Skeletal muscle tissue (tissue), 4 donors: ENCODE measurements around the gene SCYL1. TPM values are rescaled to one million over a fixed set of nuclear protein-coding genes. Genes with fewer than 3 reads are reported as not detected.
A peak's percentile ranks its signal among the peaks of the same experiment; 100 is the strongest.

Experiments
- H3K27ac ChIP-seq: one replicate; pipeline ENCODE4 v1.7.0; 2013; ENCODE audit warnings: mild to moderate bottlenecking, low read depth, low read length, inconsistent platforms
- H3K27me3 ChIP-seq, 3 donors: one replicate each; pipeline ENCODE4 v1.7.0; 2013; ENCODE audit warnings: low read length in 3 of 3; ENCODE audit not compliant: control insufficient read depth in 3 of 3, insufficient read depth in 3 of 3
- H3K36me3 ChIP-seq, 3 donors: one replicate each; pipeline ENCODE4 v1.7.0; 2013; ENCODE audit warnings: low read length in 3 of 3; ENCODE audit not compliant: control insufficient read depth in 3 of 3, insufficient read depth in 3 of 3
- H3K4me1 ChIP-seq, 3 donors: one replicate each; pipeline ENCODE4 v1.7.0; 2013; ENCODE audit warnings: low read length in 3 of 3, mild to moderate bottlenecking in 3 of 3; ENCODE audit not compliant: control insufficient read depth in 3 of 3, insufficient read depth in 3 of 3
- H3K4me3 ChIP-seq, 3 donors: one replicate each; pipeline ENCODE4 v1.7.0; 2013; ENCODE audit warnings: low read length in 3 of 3
- H3K9ac ChIP-seq, 3 donors: one replicate each; pipeline ENCODE4 v1.7.0; 2013; ENCODE audit warnings: low read length in 3 of 3, mild to moderate bottlenecking in 3 of 3, moderate library complexity in 2 of 3, low read depth in 1 of 3
- H3K9me3 ChIP-seq, 3 donors: one replicate each; pipeline ENCODE4 v1.7.0; 2013; ENCODE audit warnings: low read length in 3 of 3; ENCODE audit not compliant: control insufficient read depth in 3 of 3
- total RNA-seq: library from RNA; depleted of rRNA; stranded (reverse); fragments of >200 nt; gene quantifications from one replicate; pipeline ENCODE4 v1.2.3, GENCODE V29; 2014
- donor health status: Osteomylitis.

SCYL1 gene
- total RNA-seq, 1 donor from 2014 or later = 36.0 TPM

DNA sequence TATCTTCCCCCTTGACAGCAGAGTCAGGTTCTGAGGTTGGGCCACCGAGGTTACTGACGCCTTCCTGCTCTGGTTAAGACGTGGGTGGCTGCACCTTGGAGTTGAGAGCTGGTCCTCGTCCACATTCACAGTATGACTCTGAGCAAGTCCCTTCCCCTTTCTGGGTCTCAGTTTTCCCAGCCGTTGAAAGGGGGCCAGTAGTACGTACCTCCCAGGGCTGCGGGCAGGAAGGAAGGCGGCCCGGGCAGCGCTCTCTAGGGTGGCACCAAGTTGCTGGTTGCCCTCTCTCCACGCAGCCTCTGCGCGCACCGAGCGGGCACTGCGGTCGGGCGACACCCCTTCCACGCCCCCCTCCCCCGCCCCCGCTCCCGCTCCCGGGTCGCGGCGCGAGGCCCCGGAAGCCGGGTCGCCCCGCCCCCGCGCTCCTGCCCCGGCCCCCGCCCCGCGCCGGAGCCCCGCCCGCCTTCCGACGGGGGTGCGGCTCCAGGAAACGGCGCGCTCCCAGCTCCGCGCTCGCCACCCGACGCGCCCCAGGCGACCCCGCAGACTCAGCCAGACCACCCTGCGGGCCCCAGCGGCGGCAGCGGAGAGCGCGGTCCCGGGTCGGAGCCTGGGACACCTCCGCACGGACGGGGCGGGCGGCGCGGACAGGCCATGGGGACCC, 50.8 kb downstream of the SCYL1 start, which contains the start of gene EHBP1L1:
Gene EHBP1L1, plus strand, starts transcription at position 486 of the 664 bp plus-strand sequence. CDS start 250 bp downstream, outside the sequence.
- Histone ChIP-seq H3K4me3 (peak within 1 kb of the TSS; percentile 80 to 90 (median 88)), H3K36me3 (peaks cover 25 to 30% (median 26%) of the 10 kb centered on the region in 3 donors), H3K9ac (peak within 1 kb of the TSS; percentile 99 to 100 (median 99)), H3K27ac (peak within 1 kb of the TSS; percentile 100), H3K27me3 (no peaks in the 10 kb centered on the region), H3K9me3 (no peaks in the 10 kb centered on the region), H3K4me1 (peaks cover 75 to 79% (median 77%) of the 10 kb centered on the region in 3 donors)

DNA sequence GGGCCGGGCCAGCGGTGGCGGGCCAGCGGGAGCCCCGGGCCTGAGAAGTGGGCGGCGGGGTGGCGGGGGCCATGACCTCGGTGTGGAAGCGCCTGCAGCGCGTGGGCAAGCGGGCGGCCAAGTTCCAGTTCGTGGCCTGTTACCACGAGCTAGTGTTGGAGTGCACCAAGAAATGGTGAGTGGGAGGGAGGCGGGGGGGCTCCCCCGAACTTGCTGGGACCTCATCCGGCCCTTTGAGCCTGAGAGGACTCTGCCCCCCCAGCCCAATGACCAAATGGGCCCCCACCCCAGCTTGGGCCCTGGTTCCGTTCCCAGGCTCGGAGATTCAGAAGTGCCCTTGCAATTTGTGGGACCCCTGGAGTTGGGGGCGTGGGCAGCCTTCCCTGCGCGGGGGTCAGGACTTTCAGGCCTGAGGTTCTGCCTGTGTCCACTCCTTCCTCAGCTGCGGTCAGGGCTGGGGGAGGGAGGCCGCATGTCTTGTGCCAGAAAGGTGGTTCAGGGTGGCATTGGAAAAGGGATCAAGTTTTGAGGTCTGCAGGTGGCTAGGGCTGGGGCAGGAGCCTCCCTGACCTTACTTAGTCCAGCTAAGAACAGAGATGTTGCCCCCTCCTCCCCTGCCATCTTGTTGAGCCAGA, 51.5 kb downstream of the SCYL1 start:
- H3K4me1 ChIP-seq = peaks cover 69 to 77% (median 77%) of the 10 kb centered on the region in 3 donors
- H3K9ac ChIP-seq = peak overlapping the region; percentile 99 to 100 (median 99)
- H3K27me3 ChIP-seq = no peaks in the 10 kb centered on the region
- peak overlapping the region; percentile 100 for H3K27ac ChIP-seq
- H3K36me3 ChIP-seq = peaks cover 31 to 36% (median 32%) of the 10 kb centered on the region in 3 donors
- H3K9me3 ChIP-seq = no peaks in the 10 kb centered on the region
- peak overlapping the region; percentile 80 to 90 (median 88) for H3K4me3 ChIP-seq

DNA sequence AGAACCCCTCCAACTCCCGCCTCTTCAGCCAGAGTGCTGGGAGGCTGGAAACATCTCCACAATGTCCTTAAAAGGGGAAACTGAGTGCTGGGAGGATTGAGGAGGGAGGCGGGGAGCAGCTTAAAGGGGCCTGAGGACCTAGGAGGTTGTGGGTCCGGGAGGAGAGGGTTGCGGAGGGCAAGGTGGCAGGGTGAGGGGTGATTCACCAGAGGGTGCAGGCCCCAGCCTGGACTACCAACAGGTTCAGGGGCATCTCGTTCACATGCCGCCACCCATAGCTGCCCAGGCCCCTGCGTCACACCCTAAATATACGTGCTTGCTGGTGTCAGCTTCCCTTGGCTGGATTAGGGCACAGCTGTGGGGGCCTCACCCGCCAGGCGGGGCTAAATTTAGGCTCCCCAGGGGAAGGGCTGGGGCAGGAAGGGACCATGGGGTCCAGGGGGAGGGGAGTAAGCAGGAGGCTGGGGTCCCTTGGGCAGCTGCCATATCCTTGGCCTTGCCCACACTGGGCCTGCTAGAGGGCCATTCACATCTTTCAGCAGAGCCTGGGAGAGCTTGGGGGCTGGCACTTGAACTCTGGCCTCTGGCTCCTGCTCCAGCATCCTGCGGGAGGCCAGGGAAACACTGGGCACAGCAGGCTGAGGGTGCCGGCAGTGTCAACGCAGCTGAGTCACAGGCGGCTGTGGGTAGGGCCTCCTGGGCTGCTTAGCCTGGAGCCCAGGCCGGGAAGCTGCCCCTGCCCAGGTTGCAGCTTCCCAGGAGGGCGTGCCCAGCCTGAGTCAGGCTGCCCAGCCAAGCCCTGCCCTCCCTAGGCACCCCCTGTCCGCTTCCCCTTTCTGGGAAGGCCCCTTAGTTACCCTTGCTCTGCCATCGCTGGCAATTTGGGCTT, 52.2 kb downstream of the SCYL1 start:
- H3K36me3 ChIP-seq = peaks cover 38 to 44% (median 39%) of the 10 kb centered on the region in 3 donors
- no peaks in the 10 kb centered on the region for H3K9me3 ChIP-seq
- H3K27ac ChIP-seq = peak overlapping the region; percentile 100
- no peaks in the 10 kb centered on the region for H3K27me3 ChIP-seq
- H3K4me1 ChIP-seq = peaks cover 61 to 77% (median 76%) of the 10 kb centered on the region in 3 donors
- peak overlapping the region; percentile 99 to 100 (median 99) for H3K9ac ChIP-seq
- peak overlapping the region; percentile 80 to 90 (median 88) for H3K4me3 ChIP-seq

DNA sequence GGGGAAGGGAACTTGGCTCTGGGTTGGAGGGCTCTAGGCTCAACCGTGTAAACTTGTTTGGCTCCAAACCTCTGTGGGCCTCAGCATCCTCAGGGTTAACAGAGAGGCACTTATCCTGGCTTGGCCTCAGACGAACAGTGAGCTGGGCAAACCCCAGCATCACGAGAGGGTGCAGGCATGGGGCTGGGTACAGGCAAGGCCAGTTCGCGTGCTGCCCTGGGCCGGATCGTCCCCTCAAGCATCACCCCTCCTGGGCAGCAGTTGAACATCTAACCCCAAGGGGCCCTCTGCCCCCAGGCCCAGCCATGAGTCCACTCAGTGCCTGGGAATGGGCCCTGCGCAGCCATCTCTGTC, 52.9 kb downstream of the SCYL1 start:
- Histone ChIP-seq H3K27ac (peak overlapping the region; percentile 100), H3K36me3 (peaks cover 43 to 50% (median 45%) of the 10 kb centered on the region in 3 donors), H3K9ac (peak overlapping the region; percentile 99 to 100 (median 99)), H3K4me1 (peaks cover 61 to 83% (median 77%) of the 10 kb centered on the region in 3 donors), H3K27me3 (no peaks in the 10 kb centered on the region), H3K9me3 (no peaks in the 10 kb centered on the region), H3K4me3 (peak overlapping the region; percentile 80 to 90 (median 88))

DNA sequence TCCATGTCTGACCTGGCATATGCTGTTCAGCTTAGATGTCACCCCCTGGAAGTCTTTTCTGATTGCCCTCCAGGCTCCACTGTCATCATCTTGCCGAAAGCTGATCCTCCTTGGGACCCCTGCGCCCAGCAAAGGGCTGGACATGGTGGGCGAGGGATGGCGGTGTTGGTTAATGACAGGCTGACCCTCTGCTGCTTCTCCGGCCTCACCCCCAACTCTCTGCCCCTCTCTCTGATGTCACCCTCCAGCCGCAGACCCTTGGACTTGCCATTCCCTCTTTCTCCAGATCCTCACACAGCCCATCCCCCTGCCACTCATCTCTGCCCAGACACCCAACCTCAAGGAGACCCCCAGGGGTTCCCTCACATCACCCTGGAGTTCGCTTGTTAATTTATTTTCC, 53.3 kb downstream of the SCYL1 start:
- peaks cover 47 to 52% (median 48%) of the 10 kb centered on the region in 3 donors for H3K36me3 ChIP-seq
- H3K4me1 ChIP-seq = peaks cover 57 to 84% (median 76%) of the 10 kb centered on the region in 3 donors
- H3K9me3 ChIP-seq = no peaks in the 10 kb centered on the region
- H3K27ac ChIP-seq = peak overlapping the region; percentile 100
- H3K4me3 ChIP-seq = peak overlapping the region; percentile 80 to 90 (median 88)
- no peaks in the 10 kb centered on the region for H3K27me3 ChIP-seq
- peak overlapping the region; percentile 99 to 100 (median 99) for H3K9ac ChIP-seq

DNA sequence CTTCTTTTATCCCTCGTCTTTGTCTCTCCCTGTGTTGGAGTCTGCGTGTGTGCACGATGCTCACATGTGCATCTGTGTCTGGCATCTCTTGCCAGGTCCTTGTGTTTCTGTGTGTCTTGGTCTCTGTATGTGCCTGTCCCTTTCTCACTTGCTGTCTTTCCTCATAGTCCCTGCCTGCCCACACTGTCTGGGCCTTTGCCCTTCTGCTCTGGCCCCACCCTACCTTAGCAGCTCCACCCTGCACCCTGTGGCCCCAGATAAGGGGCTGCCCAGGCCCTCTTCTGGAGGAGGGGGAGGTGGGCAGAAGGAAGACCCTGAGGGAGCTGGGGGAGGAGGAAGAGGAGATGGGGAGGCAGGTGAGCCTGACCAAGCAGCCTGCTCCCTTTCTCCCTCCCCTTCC, 53.8 kb downstream of the SCYL1 start:
- H3K27me3 ChIP-seq = no peaks in the 10 kb centered on the region
- H3K4me3 ChIP-seq = peak overlapping the region; percentile 80 to 90 (median 88)
- peaks cover 48 to 53% (median 49%) of the 10 kb centered on the region in 3 donors for H3K36me3 ChIP-seq
- peaks cover 51 to 84% (median 73%) of the 10 kb centered on the region in 3 donors for H3K4me1 ChIP-seq
- peak overlapping the region; percentile 100 for H3K27ac ChIP-seq
- no peaks in the 10 kb centered on the region for H3K9me3 ChIP-seq
- H3K9ac ChIP-seq = peak overlapping the region; percentile 99 to 100 (median 99)

DNA sequence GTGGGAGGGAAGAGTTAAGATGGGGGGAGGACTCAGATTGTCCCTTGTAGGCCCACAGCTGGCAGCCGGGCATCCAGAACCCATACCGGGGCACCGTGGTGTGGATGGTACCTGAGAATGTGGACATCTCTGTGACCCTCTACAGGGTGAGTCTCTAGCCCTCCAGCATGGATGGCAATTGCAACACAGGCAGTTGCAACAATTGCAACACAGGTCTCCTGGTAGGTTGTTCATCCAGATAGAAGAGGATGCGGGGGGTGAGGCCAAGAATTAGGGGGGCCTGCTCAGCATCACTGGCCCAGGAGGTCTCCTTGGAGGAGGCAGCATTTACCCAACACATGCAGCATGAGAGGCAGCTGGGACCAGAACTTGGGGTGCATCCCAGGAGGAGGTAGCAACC, 54.4 kb downstream of the SCYL1 start:
- Histone ChIP-seq H3K4me3 (no peak overlapping the region), H3K27me3 (no peaks in the 10 kb centered on the region), H3K27ac (peak overlapping the region; percentile 100), H3K36me3 (peaks cover 51 to 59% (median 55%) of the 10 kb centered on the region in 3 donors), H3K9me3 (no peaks in the 10 kb centered on the region), H3K9ac (peak overlapping the region in 2 of 3 donors; percentile 28 to 99), H3K4me1 (peaks cover 47 to 86% (median 75%) of the 10 kb centered on the region in 3 donors)

DNA sequence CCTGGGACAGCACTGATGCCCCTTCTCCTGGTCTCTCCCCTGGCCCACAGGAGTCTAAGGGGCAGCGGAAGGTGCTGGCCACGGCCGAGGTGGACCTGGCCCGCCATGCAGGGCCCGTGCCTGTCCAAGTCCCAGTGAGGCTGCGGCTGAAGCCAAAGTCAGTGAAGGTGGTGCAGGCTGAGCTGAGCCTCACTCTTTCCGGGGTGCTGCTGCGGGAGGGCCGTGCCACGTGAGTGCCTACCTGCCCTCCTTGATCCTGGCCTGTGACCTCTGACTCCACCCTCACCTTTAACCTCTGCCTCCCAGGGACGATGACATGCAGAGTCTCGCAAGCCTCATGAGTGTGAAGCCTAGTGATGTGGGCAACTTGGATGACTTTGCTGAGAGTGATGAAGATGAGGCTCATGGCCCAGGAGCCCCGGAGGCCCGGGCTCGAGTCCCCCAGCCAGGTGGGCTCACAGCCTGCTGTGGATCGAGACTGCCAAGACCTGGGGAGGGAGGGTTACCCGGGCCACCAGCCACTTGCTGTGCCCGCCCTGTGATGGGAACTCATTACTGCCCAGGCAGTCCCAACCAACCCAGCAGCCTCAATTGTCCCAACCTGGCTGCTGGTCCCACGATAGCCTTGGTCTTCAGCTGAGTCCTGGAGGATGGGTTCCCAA, 55.3 kb downstream of the SCYL1 start:
- Histone ChIP-seq H3K4me3 (no peak overlapping the region), H3K9ac (peak overlapping the region in 2 of 3 donors; percentile 34 to 63), H3K36me3 (peaks cover 53 to 65% (median 60%) of the 10 kb centered on the region in 3 donors), H3K4me1 (peaks cover 41 to 87% (median 72%) of the 10 kb centered on the region in 3 donors), H3K27me3 (no peaks in the 10 kb centered on the region), H3K27ac (peak overlapping the region; percentile 76), H3K9me3 (no peaks in the 10 kb centered on the region)

DNA sequence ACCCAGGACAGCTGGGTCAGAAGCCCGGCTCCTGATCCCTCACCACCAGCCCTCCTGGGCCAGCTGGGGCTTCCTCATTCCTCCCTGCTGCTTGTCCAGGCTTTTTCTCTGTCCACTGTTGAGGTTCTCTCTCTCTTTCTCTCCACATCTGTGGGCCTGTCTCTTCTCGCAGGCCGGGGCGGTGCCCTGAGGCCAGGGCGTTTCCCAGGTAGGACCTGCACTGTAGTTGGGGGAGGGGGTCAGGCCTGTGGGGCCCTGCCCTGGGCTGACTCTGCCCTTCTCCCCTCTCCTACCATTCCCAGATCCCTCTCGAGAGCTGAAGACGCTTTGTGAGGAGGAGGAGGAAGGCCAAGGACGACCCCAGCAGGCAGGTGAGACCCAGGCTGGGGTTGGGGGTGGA, 55.9 kb downstream of the SCYL1 start:
- peaks cover 57 to 67% (median 64%) of the 10 kb centered on the region in 3 donors for H3K36me3 ChIP-seq
- peak overlapping the region in 2 of 3 donors; percentile 34 to 63 for H3K9ac ChIP-seq
- H3K4me1 ChIP-seq = peaks cover 39 to 87% (median 72%) of the 10 kb centered on the region in 3 donors
- H3K9me3 ChIP-seq = no peaks in the 10 kb centered on the region
- H3K27ac ChIP-seq = peak overlapping the region; percentile 76
- no peak overlapping the region for H3K4me3 ChIP-seq
- H3K27me3 ChIP-seq = no peaks in the 10 kb centered on the region
